CD14-positive monocyte (primary cell): Measurements from ENCODE around the gene GAL3ST2. TPM values are rescaled to one million over a fixed set of nuclear protein-coding genes. Genes with fewer than 3 reads are reported as not detected.

Experiments used
- DNase-seq, 3 donors: peaks; one replicate each; pipeline ENCODE4 v3.0.0-alpha.2; 2011 to 2022
- H2AFZ ChIP-seq: 2 replicates; pipeline ENCODE4 v1.6.0; 2012; ENCODE audit warnings: mild to moderate bottlenecking, low read depth, low read length, inconsistent platforms; ENCODE audit not compliant: insufficient read depth, poor library complexity, severe bottlenecking
- H3K27ac ChIP-seq, 2 donors: 1 replicate in 1 of 2; 2 replicates in 1 of 2; pipeline ENCODE4 v1.5.1; 2012 to 2013; ENCODE audit warnings: low read length in 2 of 2, control low read depth in 1 of 2, inconsistent platforms in 1 of 2, low read depth in 1 of 2, mild to moderate bottlenecking in 1 of 2
- H3K27me3 ChIP-seq, 2 donors: one replicate each; pipeline versions ENCODE4 v1.6.0 to v1.6.1; 2011 to 2013; ENCODE audit warnings: low read length in 2 of 2; ENCODE audit not compliant: control insufficient read depth in 2 of 2, insufficient read depth in 2 of 2
- H3K36me3 ChIP-seq, 2 donors: replicated peaks in 1 of 2; 1 replicate in 1 of 2; 2 replicates in 1 of 2; pipeline versions ENCODE4 v1.5.1 to v1.6.1; 2012 to 2013; ENCODE audit warnings: low read length in 2 of 2, control low read depth in 1 of 2, inconsistent platforms in 1 of 2, mild to moderate bottlenecking in 1 of 2; ENCODE audit not compliant: insufficient read depth in 2 of 2, control insufficient read depth in 1 of 2
- H3K4me1 ChIP-seq, 2 donors: 1 replicate in 1 of 2; 2 replicates in 1 of 2; pipeline versions ENCODE4 v1.5.1 to v1.6.1; 2012 to 2013; ENCODE audit warnings: low read length in 2 of 2, control low read depth in 1 of 2, inconsistent platforms in 1 of 2, mild to moderate bottlenecking in 1 of 2, moderate library complexity in 1 of 2; ENCODE audit not compliant: insufficient read depth in 2 of 2, control insufficient read depth in 1 of 2
- H3K4me2 ChIP-seq: replicated peaks from 2 replicates; pipeline ENCODE3; 2012; ENCODE audit warnings: low read length, moderate library complexity, mild to moderate bottlenecking; ENCODE audit not compliant: poor library complexity, severe bottlenecking; ENCODE audit errors: extremely low read depth
- H3K4me3 ChIP-seq, 3 experiments: fragments of 200-600 bp in 1 of 3; sonication (generic) in 1 of 3; replicated peaks in 1 of 3; 1 replicate in 2 of 3; 2 replicates in 1 of 3; pipeline ENCODE4 v1.5.1; 2011 to 2013; ENCODE audit warnings: low read length in 3 of 3, mild to moderate bottlenecking in 3 of 3, control low read depth in 2 of 3, low read depth in 2 of 3, inconsistent platforms in 1 of 3, moderate library complexity in 1 of 3
- H3K79me2 ChIP-seq: 2 replicates; pipeline ENCODE4 v1.6.0; 2012; ENCODE audit warnings: mild to moderate bottlenecking, control low read depth, inconsistent platforms, low read length, moderate library complexity; ENCODE audit not compliant: insufficient read depth
- H3K9ac ChIP-seq: 2 replicates; pipeline ENCODE4 v1.6.0; 2017; ENCODE audit warnings: low read length, mild to moderate bottlenecking; ENCODE audit not compliant: insufficient read depth, poor library complexity, severe bottlenecking
- H3K9me3 ChIP-seq, 2 donors: replicated peaks in 1 of 2; 1 replicate in 1 of 2; 2 replicates in 1 of 2; pipeline versions ENCODE4 v1.5.1 to v1.6.1; 2012 to 2013; ENCODE audit warnings: low read length in 2 of 2, control low read depth in 1 of 2; ENCODE audit not compliant: control insufficient read depth in 1 of 2, insufficient read depth in 1 of 2
- H4K20me1 ChIP-seq: 2 replicates; pipeline ENCODE4 v1.6.0; 2012; ENCODE audit warnings: mild to moderate bottlenecking, low read length, control low read depth, moderate library complexity; ENCODE audit not compliant: insufficient read depth
- H3K27ac Mint-ChIP-seq, 7 donors: one replicate each; pipeline ENCODE4 v1.8.0; 2020; ENCODE audit warnings: mild to moderate bottlenecking in 7 of 7, mixed read lengths in 7 of 7, moderate library complexity in 6 of 7, inconsistent platforms in 2 of 7
- H3K27me3 Mint-ChIP-seq, 3 donors: one replicate each; pipeline ENCODE4 v1.8.0; 2021 to 2022; ENCODE audit warnings: low read depth in 3 of 3, mild to moderate bottlenecking in 3 of 3, mixed read lengths in 3 of 3, moderate library complexity in 3 of 3, inconsistent platforms in 1 of 3
- H3K36me3 Mint-ChIP-seq, 2 donors: one replicate each; pipeline ENCODE4 v1.8.0; 2020; ENCODE audit warnings: mixed read lengths in 2 of 2, inconsistent platforms in 1 of 2, mild to moderate bottlenecking in 1 of 2
- H3K4me1 Mint-ChIP-seq: one replicate; pipeline ENCODE4 v1.8.0; 2020; ENCODE audit warnings: mild to moderate bottlenecking, mixed read lengths
- H3K4me3 Mint-ChIP-seq, 2 donors: one replicate each; pipeline ENCODE4 v1.8.0; 2020; ENCODE audit warnings: mild to moderate bottlenecking in 2 of 2, mixed read lengths in 2 of 2, moderate library complexity in 1 of 2
- H3K9me3 Mint-ChIP-seq, 7 donors: one replicate each; pipeline ENCODE4 v1.8.0; 2020 to 2022; ENCODE audit warnings: mixed read lengths in 7 of 7, mild to moderate bottlenecking in 6 of 7, moderate library complexity in 6 of 7, inconsistent platforms in 2 of 7
- WGBS: methylation state at CpG from one replicate; pipeline ENCODE4 v1.1.5; 2013; ENCODE audit warnings: missing lambda C conversion rate; ENCODE audit not compliant: insufficient coverage; 5-methylcytosine and 5-hydroxymethylcytosine counted together
- intact Hi-C, 2 donors: fragments of 100-400 bp; cut with micrococcal nuclease; formaldehyde crosslinking; loops; one replicate each; pipeline versions ENCODE4 v1.15.0 to v1.15.1; 2023
- polyA plus RNA-seq, 3 donors: library from polyadenylated mRNA; depleted of rRNA in 1 of 3; unstranded in 2 of 3; stranded (reverse) in 1 of 3; fragments of 300-500 nt in 2 of 3; fragments of >200 nt in 1 of 3; fragmentation: Illumina TruSeq in 2 of 3; gene quantifications; 1 replicate in 2 of 3; 2 replicates in 1 of 3; pipeline ENCODE4 v1.2.3, GENCODE V29; 2012 to 2021
- TF ChIP-seq, protein P1 (sequence below): fragments of 200-600 bp; IDR thresholded peaks from one replicate; pipeline ENCODE4 v1.8.0; 2022; ENCODE audit warnings: antibody characterized with exemption, mild to moderate bottlenecking

Gene GAL3ST2
- polyA plus RNA-seq, 3 donors, result not detected

DNA sequence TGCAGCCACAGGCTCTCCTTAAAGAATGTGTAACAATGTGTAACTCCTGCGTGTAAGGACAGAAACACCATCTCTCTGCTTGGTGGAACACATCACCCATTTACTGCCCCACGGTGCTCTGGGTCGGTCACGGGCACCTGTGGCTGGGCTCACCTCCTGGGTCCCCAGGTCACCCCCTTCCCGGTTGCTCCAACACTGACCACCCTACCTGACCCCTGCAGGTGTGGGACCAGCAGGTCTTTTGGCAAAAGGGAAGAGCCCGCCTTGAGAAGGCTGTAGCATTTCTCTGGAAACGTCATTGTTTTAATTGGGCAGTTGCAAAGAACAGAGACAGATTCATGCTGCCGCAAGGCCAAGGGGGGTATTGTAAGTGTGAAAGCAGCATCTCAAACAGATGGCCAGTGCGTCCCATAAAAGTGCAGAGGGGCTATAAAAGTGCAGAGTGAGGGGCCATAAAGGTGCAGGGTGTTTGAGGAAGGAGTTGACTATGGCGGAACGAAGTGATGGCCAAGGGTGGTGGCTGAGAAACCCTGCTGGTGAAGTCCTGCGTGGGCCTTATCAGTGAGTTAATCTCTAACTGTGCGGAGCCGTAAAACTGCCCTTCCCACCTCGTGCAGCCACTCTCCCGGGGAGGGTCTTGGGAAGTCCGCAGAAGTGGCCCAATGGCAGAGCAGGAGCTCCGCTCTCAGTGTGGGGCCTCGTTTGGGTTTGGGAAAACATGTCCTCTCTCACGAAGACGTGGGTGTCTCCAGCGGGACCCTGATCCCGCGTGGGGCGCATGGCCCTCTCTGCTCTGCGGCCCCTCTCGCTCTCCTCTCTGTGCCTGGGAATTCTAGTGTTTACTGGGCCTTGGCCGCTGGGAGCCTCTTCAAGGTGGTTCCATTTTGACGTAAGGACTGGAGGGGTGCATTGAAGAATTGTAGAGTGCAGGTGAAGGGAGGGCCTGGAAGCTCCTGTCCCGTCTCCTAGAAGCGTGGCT lies 18.7 kb downstream of the GAL3ST2 start:
- Mint-ChIP-seq H3K27me3 (peaks cover 1 to 9% (median 3%) of the 10 kb centered on the region in 3 donors), H3K4me3 (no peak overlapping the region), H3K4me1 (no peaks in the 10 kb centered on the region), H3K9me3 (peaks cover 0 to 7% (median 0%) of the 10 kb centered on the region in 7 donors), H3K36me3 (no peaks in the 10 kb centered on the region), H3K27ac (no peak overlapping the region)
- Histone ChIP-seq H3K9me3 (no peaks in the 10 kb centered on the region), H3K36me3 (no peaks in the 10 kb centered on the region), H4K20me1 (no peaks in the 10 kb centered on the region), H3K4me3 (no peak overlapping the region), H3K79me2 (no peaks in the 10 kb centered on the region), H3K4me2 (no peak overlapping the region), H3K27me3 (no peaks in the 10 kb centered on the region), H3K9ac (no peak overlapping the region), H2AFZ (no peak overlapping the region), H3K27ac (no peak overlapping the region), H3K4me1 (no peaks in the 10 kb centered on the region)
- intact Hi-C loops, result no loop called here
- no peak for DNase-seq
- WGBS, result 91% methylated on average over 30 of the region's 31 CpGs
- TF ChIP-seq, protein P1, sequence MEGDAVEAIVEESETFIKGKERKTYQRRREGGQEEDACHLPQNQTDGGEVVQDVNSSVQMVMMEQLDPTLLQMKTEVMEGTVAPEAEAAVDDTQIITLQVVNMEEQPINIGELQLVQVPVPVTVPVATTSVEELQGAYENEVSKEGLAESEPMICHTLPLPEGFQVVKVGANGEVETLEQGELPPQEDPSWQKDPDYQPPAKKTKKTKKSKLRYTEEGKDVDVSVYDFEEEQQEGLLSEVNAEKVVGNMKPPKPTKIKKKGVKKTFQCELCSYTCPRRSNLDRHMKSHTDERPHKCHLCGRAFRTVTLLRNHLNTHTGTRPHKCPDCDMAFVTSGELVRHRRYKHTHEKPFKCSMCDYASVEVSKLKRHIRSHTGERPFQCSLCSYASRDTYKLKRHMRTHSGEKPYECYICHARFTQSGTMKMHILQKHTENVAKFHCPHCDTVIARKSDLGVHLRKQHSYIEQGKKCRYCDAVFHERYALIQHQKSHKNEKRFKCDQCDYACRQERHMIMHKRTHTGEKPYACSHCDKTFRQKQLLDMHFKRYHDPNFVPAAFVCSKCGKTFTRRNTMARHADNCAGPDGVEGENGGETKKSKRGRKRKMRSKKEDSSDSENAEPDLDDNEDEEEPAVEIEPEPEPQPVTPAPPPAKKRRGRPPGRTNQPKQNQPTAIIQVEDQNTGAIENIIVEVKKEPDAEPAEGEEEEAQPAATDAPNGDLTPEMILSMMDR, result no peak

DNA sequence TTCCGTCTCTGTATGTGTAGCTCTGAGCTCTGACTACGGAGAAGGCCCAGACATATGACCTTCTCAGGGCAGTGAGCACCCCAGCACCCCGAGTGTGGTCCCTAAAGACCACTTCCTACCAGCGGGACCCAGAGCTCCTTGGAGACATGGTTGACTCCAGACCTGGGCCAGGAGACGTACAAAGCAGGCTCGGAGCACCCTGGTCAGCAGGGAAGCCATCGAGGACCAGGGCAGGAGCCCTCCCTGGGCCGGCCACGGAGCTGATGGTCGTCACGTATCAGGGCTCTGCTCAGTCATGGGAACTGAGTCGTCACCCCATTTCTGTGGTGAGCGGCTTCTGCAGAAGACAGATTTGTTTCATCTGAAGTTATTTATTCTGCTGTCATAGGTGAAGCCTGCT lies 19.6 kb downstream of the GAL3ST2 start:
- H3K79me2 ChIP-seq, result no peaks in the 10 kb centered on the region
- no peaks in the 10 kb centered on the region for H3K4me1 ChIP-seq
- TF ChIP-seq, protein P1, result no peak
- H3K4me3 ChIP-seq, result no peak overlapping the region
- 96% methylated on average over 12 of the region's 13 CpGs for WGBS
- Mint-ChIP-seq H3K9me3 (no peaks in the 10 kb centered on the region), H3K36me3 (no peaks in the 10 kb centered on the region), H3K4me3 (no peak overlapping the region), H3K4me1 (no peaks in the 10 kb centered on the region), H3K27ac (no peak overlapping the region), H3K27me3 (peaks cover 1 to 3% (median 1%) of the 10 kb centered on the region in 3 donors)
- no peak overlapping the region for H3K4me2 ChIP-seq
- intact Hi-C loops, result no loop called here
- no peaks in the 10 kb centered on the region for H3K36me3 ChIP-seq
- H3K9me3 ChIP-seq, result no peaks in the 10 kb centered on the region
- no peaks in the 10 kb centered on the region for H3K27me3 ChIP-seq
- H2AFZ ChIP-seq, result no peak overlapping the region
- no peaks in the 10 kb centered on the region for H4K20me1 ChIP-seq
- H3K9ac ChIP-seq, result no peak overlapping the region
- H3K27ac ChIP-seq, result no peak overlapping the region
- no peak for DNase-seq
